Renal cortical epithelial cell (primary cell): ENCODE data around the gene SEMA3C. TPM values are rescaled to one million over a fixed set of nuclear protein-coding genes. Genes with fewer than 3 reads are reported as not detected.
A peak's percentile ranks its signal among the peaks of the same experiment; 100 is the strongest.
"Not testable (repeated sequence)": the region's sequence is repeated elsewhere in the genome, so short reads cannot be mapped to it uniquely, and the experiment has no call there.

ENCODE experiments used
- DNase-seq: peaks from one replicate; pipeline ENCODE4 v3.0.0-alpha.2; 2011; ENCODE audit warnings: low read depth
- total RNA-seq: library from RNA; depleted of rRNA; stranded (reverse); fragments of >200 nt; gene quantifications from 2 replicates; pipeline ENCODE4 v1.2.3, GENCODE V29; 2014

The SEMA3C gene
- total RNA-seq, 1 donor from 2014 or later: 173 TPM

- DNase-seq: not testable (repeated sequence)
Measured at GRCh38 chr7:80926955-80927354, 8.1 kb upstream of the SEMA3C start.

- no peak for DNase-seq
Measured at GRCh38 chr7:80924090-80924489, 5.2 kb upstream of the SEMA3C start.

- peak; percentile 40 for DNase-seq
Measured at GRCh38 chr7:80923211-80923612, 4.4 kb upstream of the SEMA3C start.

GRCh38 chr7:80922253-80923049, 3.6 kb upstream of the SEMA3C start:
- DNase-seq: no peak

- DNase-seq: no peak
Measured at GRCh38 chr7:80921130-80921529, 2.3 kb upstream of the SEMA3C start.

GRCh38 chr7:80918399-80918798, 452 bp downstream of the SEMA3C start:
- no peak for DNase-seq

- DNase-seq: peak; percentile 84
Measured at GRCh38 chr7:80916770-80917741, 1.8 kb downstream of the SEMA3C start.

- no peak for DNase-seq
Measured at GRCh38 chr7:80910228-80910627, 8.6 kb downstream of the SEMA3C start.

GRCh38 chr7:80908360-80908797, 10.5 kb downstream of the SEMA3C start:
- DNase-seq: no peak

GRCh38 chr7:80907612-80908011, 11.2 kb downstream of the SEMA3C start:
- no peak for DNase-seq

- peak; percentile 60 for DNase-seq
Measured at GRCh38 chr7:80907141-80907601, 11.7 kb downstream of the SEMA3C start.

GRCh38 chr7:80905334-80905733, 13.5 kb downstream of the SEMA3C start:
- DNase-seq: no peak

GRCh38 chr7:80902716-80903308, 16.0 kb downstream of the SEMA3C start:
- DNase-seq: no peak

GRCh38 chr7:80902019-80902418, 16.8 kb downstream of the SEMA3C start:
- no peak for DNase-seq

GRCh38 chr7:80900583-80901576, 18.0 kb downstream of the SEMA3C start:
- peak; percentile 64 for DNase-seq

GRCh38 chr7:80896906-80897598, 21.8 kb downstream of the SEMA3C start:
- DNase-seq: no peak

GRCh38 chr7:80895056-80895455, 23.8 kb downstream of the SEMA3C start:
- no peak for DNase-seq

GRCh38 chr7:80891259-80891544, 27.6 kb downstream of the SEMA3C start:
- DNase-seq: no peak

- no peak for DNase-seq
Measured at GRCh38 chr7:80890426-80891258, 28.2 kb downstream of the SEMA3C start.

GRCh38 chr7:80889525-80889924, 29.3 kb downstream of the SEMA3C start:
- DNase-seq: no peak
